ENCODE measurements around the gene TBC1D22A. TPM values are rescaled to one million over a fixed set of nuclear protein-coding genes. Genes with fewer than 3 reads are reported as not detected.

The TBC1D22A gene
- total RNA-seq, 1 experiment from 2014 or later, result 20.9 TPM

- BruUV-seq (replicated peaks), result no TSS peak
- TF ChIP-seq YY1 (IDR thresholded peaks at IDR 0.05; ENCODE audit: extremely low read depth, insufficient replicate concordance, low read depth, low read length), result no peak
- TF ChIP-seq REST (IDR thresholded peaks at IDR 0.05; ENCODE audit: low read depth), result no peak
- TF ChIP-seq POLR2A (IDR thresholded peaks at IDR 0.05; ENCODE audit: borderline replicate concordance, extremely low read depth, insufficient read depth, insufficient read length), result no peak
- TF ChIP-seq FOSL1 (IDR thresholded peaks at IDR 0.05; ENCODE audit: low read depth), result no peak
- no peak for TF ChIP-seq MAX (IDR thresholded peaks at IDR 0.05)
- TF ChIP-seq EZH2phosphoT487 (IDR thresholded peaks at IDR 0.05; ENCODE audit: borderline replicate concordance), result no peak
- no peak for TF ChIP-seq JUND (IDR thresholded peaks at IDR 0.05)
- TF ChIP-seq EZH2 (IDR thresholded peaks at IDR 0.05), result no peak
- TF ChIP-seq SIN3A (IDR thresholded peaks at IDR 0.05; ENCODE audit: low read depth), result no peak
- no peak for TF ChIP-seq RAD21 (IDR thresholded peaks at IDR 0.05; ENCODE audit: low read depth)
- TF ChIP-seq EGR1 (IDR thresholded peaks at IDR 0.05; ENCODE audit: low read depth), result no peak
- no peak for TF ChIP-seq SRF (IDR thresholded peaks at IDR 0.05; ENCODE audit: low read depth)
- no peak for TF ChIP-seq CEBPB (IDR thresholded peaks at IDR 0.05; ENCODE audit: low read depth)
- no peak for TF ChIP-seq SP1 (IDR thresholded peaks at IDR 0.05; ENCODE audit: low read depth)
- no peak for TF ChIP-seq ZFX (IDR thresholded peaks at IDR 0.05)
- TF ChIP-seq TCF7L2 (IDR thresholded peaks at IDR 0.05; ENCODE audit: borderline replicate concordance, extremely low read depth, insufficient read depth, insufficient read length), result no peak
- TF ChIP-seq ZNF274 (IDR thresholded peaks at IDR 0.05; ENCODE audit: low read depth, low read length), result no peak
- no peak for TF ChIP-seq CBX3 (IDR thresholded peaks at IDR 0.05; ENCODE audit: low read depth)
- Histone ChIP-seq H3K4me3 (replicated peaks in 1 of 2; ENCODE audit: low read depth in 1 of 2, low read length in 2 of 2) (no peak overlapping the region), H3K79me2 (ENCODE audit: insufficient read depth, low read length) (no peaks in the 10 kb centered on the region), H3K4me2 (ENCODE audit: low read length) (no peak overlapping the region), H3K9me2 (ENCODE audit: insufficient read depth) (no peaks in the 10 kb centered on the region), H3K9ac (ENCODE audit: low read length) (no peak overlapping the region), H3K9me3 (ENCODE audit: control insufficient read depth in 1 of 2, insufficient read depth in 1 of 2, low read depth in 1 of 2, low read length in 2 of 2) (no peaks in the 10 kb centered on the region), H2AFZ (ENCODE audit: low read depth, low read length, poor library complexity, severe bottlenecking) (no peak overlapping the region), H3K27ac (ENCODE audit: low read depth, low read length) (no peak overlapping the region), H3K27me3 (ENCODE audit: insufficient read depth, low read length) (no peaks in the 10 kb centered on the region), H3K4me1 (ENCODE audit: control insufficient read depth in 1 of 2, insufficient read depth in 2 of 2, low read length in 2 of 2) (no peaks in the 10 kb centered on the region), H3K36me3 (ENCODE audit: control insufficient read depth in 1 of 2, insufficient read depth in 2 of 2, low read length in 2 of 2) (no peaks in the 10 kb centered on the region), H4K20me1 (ENCODE audit: insufficient read depth) (no peaks in the 10 kb centered on the region)
- ChIA-PET CTCF (no interaction called here), RAD21 (ENCODE audit: low non-redundant PET in 1 of 2, low total read pairs in 2 of 2, uncharacterized antibody in 2 of 2, unreplicated experiment in 2 of 2) (no interaction called here), POLR2A (no interaction called here)
- no peak for ATAC-seq
- intact Hi-C loops (cut with micrococcal nuclease), result no loop called here
- no peak for DNase-seq (ENCODE audit: low read depth, low spot score)
These were observed 404.1 kb downstream of the TBC1D22A start for GRCh38 chr22:47166446-47167016.
